GM18505 (cell line): ENCODE results near the gene GLIS1.

Source experiments
- ATAC-seq: cut with Tn5 transposase; IDR thresholded peaks from one replicate; pipeline ENCODE4 v1.9.1; 2021; ENCODE audit not compliant: unreplicated experiment
- POLR2A ChIP-seq: IDR thresholded peaks from 4 replicates; pipeline ENCODE4 v1.6.1; 2011; ENCODE audit warnings: borderline replicate concordance; ENCODE audit not compliant: insufficient read depth, insufficient read length; ENCODE audit errors: extremely low read depth

The GLIS1 gene

GRCh38 chr1:53603431-53603830, 135.5 kb downstream of the GLIS1 start:
- no peak for TF ChIP-seq POLR2A
- no peak for ATAC-seq

- no peak for TF ChIP-seq POLR2A
Measured at GRCh38 chr1:53601867-53602775, 136.8 kb downstream of the GLIS1 start.

GRCh38 chr1:53601031-53601745, 137.8 kb downstream of the GLIS1 start:
- ATAC-seq: no peak
- no peak for TF ChIP-seq POLR2A

More at GRCh38 chr1:53601867-53602775, 136.8 kb downstream of the GLIS1 start:
- ATAC-seq: no peak

GRCh38 chr1:53600561-53600960, 138.4 kb downstream of the GLIS1 start:
- no peak for ATAC-seq
- TF ChIP-seq POLR2A: no peak

DNA sequence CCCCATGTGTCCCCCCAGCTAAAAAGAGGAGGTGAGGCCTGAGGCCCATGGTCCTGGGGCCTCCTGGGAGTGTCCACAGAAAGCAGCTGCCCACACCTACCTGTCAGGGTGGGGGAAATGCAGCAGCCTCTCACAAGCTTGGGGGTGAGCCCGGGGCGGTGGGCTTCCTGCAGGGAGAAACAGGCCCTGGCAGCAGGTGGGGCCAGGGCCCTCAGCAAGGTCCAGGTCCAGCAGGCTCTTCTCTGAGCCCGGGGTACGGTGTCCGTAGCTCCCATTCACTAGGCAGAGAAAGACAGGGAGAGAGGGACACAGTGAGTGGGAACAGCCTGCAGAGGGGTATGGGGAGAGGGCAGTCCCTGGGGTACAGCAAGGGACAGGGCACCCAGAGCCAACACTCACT, 139.0 kb downstream of the GLIS1 start:
- no peak for TF ChIP-seq POLR2A
- no peak for ATAC-seq

DNA sequence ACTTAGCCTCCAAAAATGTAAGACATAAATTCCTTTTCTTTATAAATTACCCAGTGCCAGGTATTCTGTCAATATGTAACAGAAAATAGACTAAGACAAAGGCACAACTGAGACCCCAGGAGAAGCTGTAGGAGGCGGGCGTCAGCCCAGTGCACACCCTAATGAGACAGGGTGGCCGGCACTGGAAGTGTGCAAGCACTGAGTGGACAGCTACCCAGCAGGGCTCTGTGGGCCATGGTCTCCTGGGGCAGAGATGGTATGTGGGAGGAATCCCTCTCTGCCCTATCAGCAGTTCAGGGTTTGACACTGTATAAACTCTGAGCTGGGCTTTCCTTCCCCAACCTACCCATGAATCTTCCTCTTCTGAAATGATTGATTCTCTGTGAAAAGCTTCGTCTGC, 139.5 kb downstream of the GLIS1 start:
- ATAC-seq: no peak
- TF ChIP-seq POLR2A: no peak

- no peak for ATAC-seq
- no peak for TF ChIP-seq POLR2A
Measured at GRCh38 chr1:53598966-53599365, 140.0 kb downstream of the GLIS1 start.

GRCh38 chr1:53595906-53596305, 143.1 kb downstream of the GLIS1 start:
- no peak for TF ChIP-seq POLR2A
- ATAC-seq: no peak

DNA sequence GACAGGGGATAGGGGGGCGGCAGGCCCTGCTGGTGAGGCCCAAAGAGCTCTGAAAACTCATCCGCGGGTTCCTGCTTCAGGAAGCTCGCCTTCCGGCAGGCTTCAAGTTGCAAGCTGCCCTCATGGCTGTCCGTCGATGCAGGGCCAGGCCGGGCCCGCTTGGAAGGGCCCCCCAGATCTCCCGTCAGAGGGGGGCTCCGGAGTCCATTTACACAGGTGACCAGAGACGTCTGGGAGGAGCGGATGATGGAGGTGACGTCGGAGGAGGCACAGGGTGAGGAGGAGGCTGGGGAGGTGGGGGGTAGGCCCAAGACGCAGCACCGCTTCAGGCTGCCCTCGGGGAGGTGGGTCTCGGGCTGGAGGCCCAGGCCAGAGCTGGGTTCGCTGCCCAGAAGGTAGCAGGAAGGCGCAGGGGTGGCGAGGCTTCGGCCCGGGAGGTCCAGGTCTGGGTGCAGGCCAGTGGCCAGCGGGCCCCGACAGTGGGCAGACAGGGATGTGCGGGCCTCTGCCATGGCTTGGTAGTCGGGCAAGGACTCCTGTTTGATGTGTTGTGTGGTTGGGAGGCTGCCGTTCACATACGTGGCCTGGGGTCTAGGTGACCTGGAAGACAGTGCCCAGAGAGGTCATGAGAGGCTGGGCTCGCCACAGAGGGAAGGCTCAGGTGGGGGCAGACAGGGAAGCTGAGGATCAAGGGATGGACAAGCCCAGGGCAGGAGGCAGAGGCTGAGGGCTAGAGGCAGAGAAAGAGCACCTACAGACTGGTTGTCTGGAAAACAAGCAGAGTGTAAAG, 144.4 kb downstream of the GLIS1 start:
- TF ChIP-seq POLR2A: no peak

DNA sequence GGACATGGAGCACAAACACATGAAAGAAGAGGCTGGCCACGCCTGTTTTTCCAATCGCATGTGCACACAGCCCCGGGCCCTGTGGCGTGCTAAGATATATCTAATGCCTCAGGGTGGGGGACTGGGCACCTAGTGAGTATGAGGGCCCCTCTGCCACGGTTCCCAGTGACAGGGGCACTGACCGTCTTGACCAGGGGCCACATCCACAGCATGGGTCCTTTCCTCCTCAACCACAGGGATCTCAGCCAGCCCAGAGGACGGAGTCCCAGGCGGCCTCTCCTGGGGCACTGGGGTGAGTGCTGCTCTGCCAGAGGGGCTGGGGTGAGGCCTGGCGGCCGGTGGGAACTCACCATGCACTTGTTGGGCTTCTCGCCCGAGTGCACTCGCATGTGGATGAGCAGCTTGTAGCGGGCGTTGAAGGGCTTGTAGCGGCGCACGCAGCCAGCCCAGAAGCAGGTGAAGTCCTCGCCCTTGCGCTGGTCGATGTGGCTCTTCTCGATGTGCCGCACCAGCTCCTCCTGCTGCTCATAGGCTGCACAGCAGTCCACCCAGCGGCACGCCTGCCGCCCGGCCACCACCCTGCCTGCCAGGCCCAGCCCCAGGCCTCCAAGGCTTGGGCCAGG, 145.1 kb downstream of the GLIS1 start:
- no peak for ATAC-seq
- no peak for TF ChIP-seq POLR2A

More for the DNA sequence above, 144.4 kb downstream of the GLIS1 start:
- ATAC-seq: no peak

DNA sequence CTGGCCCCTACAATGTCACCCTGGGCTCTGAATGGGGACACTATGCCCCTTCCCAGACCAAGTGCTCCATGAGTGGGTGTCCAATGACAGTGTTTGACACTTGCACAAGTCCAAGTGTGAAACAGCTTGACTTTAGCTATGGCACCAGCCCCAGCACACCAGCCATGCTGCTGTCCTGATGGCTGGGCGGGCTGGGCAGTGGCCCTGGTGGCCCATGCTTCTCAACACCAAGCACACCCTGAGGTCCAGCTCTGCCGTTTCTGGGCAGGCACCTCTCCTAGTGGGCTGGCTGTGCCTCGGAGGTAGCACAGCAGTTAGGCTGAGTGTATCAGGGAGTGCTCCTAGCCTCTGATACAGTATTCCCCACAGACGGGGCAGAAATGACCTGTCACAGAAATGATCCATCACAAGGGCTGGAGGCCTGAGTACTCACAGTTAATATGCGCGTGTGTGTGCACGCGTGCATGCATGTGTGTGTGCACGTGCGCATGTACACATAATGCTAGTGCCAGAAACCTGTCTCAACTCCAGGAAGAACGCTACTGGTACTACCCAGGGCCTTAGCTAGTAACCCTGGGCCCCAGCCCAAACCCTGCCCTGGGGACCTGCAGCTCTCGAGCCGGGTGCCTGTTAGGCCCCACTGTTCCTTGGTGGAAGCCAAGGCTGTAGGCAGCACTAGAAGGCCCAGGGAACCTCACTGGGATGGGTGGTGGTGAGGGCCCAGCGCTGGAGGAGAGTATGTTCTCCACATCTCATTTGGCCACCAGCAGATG, 145.8 kb downstream of the GLIS1 start:
- no peak for ATAC-seq
- TF ChIP-seq POLR2A: no peak

DNA sequence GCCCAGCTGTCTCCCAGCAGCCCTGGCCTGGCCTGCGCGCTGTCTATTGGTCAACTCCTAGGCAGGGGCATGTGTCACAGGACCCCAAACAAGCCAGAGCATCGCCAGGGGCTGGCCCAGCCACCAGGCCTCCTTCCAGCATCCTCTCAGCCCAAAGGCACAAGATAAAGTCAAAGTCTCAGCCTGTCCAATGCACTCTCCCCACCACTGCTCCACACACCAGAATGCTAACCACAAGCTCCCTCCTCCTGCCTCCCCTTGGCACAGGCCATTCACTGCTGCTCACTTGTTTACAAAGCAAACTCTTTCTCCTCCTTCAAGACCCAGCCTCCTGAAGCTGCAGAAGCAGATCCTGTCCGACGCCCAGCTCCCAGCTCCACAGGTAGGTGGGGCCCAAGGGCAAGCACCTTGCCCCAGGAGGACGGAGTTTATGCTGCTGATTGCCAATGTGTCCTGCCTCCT, 146.4 kb downstream of the GLIS1 start:
- no peak for ATAC-seq
- TF ChIP-seq POLR2A: no peak
